Heart left ventricle (tissue), 13 donors: Measurements from ENCODE around the gene IFNLR1.

Experiments used
- POLR2A ChIP-seq, 2 donors: fragments of 450-650 bp; IDR thresholded peaks; one replicate each; pipeline ENCODE4 v1.6.1; 2017; ENCODE audit warnings: antibody characterized with exemption in 2 of 2, mild to moderate bottlenecking in 2 of 2, moderate library complexity in 2 of 2
- TF ChIP-seq, protein P1 (sequence below), 12 donors: fragments of 200-600 bp; sonication (generic) in 4 of 12; IDR thresholded peaks; one replicate each; pipeline versions ENCODE4 v1.5.0 to v1.8.0; 2018 to 2022; ENCODE audit warnings: antibody characterized with exemption in 12 of 12, mild to moderate bottlenecking in 5 of 12
- donor health status: ischemic (EF 13 %, LVEDD 7.1; RV severe dilation, severe dysfunction).
- donor health status: DM: no; HTN: yes; CAD: no.
- donor health status: DM: no; HTN: no; CAD: no.
- donor health status: ischemic (EF 25% LVEDD 6.9; RV normal size, moderate dysfunction).
- donor health status: ischemic (EF 25% LVEDD 5.7; RV mildly dilated, moderate dysfunction).
- donor health status: ischemic (EF 35%, LVEDD 5.7; RV mildly dilated, moderate dysfunction).
- donor health status: nonischemic (EF 11% LVEDD 7.7; RV severe dilation, severe dysfunction).
- donor health status: DM: yes; HTN: yes; CAD: no.
- donor health status: PGD.
- donor health status: ischemic (EF 29% LVEDD 5.4; RV normal size, mild dysfunction).
- donor health status: nonischemic (EF 23%, LVEDD 6.1; RV moderate dilation, normal function).

DNA sequence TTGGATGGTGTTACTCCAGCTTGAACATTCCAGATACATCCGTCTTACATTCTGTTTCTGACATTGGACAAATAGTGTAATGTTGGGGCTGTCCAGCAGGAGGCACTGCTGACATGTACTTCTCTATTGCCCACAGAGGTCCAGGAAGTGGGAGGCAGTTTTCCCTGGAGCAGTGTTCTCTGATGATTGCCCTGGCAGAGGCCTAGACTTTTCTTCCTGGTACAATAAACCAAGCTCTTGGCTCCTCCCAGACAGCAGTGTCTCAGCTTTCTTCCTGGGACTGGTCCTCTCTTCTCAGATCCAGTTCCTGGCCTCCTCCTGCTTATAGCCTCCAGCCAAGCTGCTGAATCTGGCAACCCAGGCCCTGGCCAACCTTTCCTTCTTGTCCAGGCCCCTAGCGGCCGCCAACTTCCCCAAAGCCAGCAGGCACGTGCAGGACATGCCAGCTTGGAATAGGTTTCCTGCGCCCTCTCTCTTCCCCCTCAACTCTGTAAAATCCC lies 14.9 kb upstream of the IFNLR1 start:
- TF ChIP-seq, protein P1, sequence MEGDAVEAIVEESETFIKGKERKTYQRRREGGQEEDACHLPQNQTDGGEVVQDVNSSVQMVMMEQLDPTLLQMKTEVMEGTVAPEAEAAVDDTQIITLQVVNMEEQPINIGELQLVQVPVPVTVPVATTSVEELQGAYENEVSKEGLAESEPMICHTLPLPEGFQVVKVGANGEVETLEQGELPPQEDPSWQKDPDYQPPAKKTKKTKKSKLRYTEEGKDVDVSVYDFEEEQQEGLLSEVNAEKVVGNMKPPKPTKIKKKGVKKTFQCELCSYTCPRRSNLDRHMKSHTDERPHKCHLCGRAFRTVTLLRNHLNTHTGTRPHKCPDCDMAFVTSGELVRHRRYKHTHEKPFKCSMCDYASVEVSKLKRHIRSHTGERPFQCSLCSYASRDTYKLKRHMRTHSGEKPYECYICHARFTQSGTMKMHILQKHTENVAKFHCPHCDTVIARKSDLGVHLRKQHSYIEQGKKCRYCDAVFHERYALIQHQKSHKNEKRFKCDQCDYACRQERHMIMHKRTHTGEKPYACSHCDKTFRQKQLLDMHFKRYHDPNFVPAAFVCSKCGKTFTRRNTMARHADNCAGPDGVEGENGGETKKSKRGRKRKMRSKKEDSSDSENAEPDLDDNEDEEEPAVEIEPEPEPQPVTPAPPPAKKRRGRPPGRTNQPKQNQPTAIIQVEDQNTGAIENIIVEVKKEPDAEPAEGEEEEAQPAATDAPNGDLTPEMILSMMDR (IDR thresholded peaks at IDR 0.05), result peak; percentile 67 to 84 (median 78)
- no peak for TF ChIP-seq POLR2A (IDR thresholded peaks at IDR 0.05)
